Activated CD4-positive, CD25-positive, alpha-beta regulatory T cell treated with anti-CD3 and anti-CD28 coated beads, Interleukin-2, amount 50 U/mL, for 24 hours (primary cell): Measurements from ENCODE around the gene ACY1.
"Not testable (repeated sequence)": the region's sequence is repeated elsewhere in the genome, so short reads cannot be mapped to it uniquely, and the experiment has no call there.

Experiments
- ATAC-seq, 2 donors: fragments of 150-1000 bp; cut with Tn5 transposase; one replicate each; pipeline ENCODE4 v1.10.0; 2021; ENCODE audit warnings: mild to moderate bottlenecking in 1 of 2, moderate library complexity in 1 of 2

Gene ACY1

GRCh38 chr3:52029053-52029452 is 45.7 kb downstream of the ACY1 start:
- ATAC-seq, result no peak

- no peak for ATAC-seq
These were observed 46.2 kb downstream of the ACY1 start for GRCh38 chr3:52029535-52029934.

- no peak for ATAC-seq
These were observed 47.5 kb downstream of the ACY1 start for GRCh38 chr3:52030714-52031310.

- ATAC-seq, result no peak
These were observed 48.6 kb downstream of the ACY1 start for GRCh38 chr3:52031896-52032295.

- no peak for ATAC-seq
These were observed 49.5 kb downstream of the ACY1 start for GRCh38 chr3:52032702-52033408.

GRCh38 chr3:52033748-52034147 is 50.4 kb downstream of the ACY1 start:
- ATAC-seq, result not testable (repeated sequence)

GRCh38 chr3:52034212-52034611 is 50.9 kb downstream of the ACY1 start:
- no peak for ATAC-seq

- no peak for ATAC-seq
These were observed 51.3 kb downstream of the ACY1 start for GRCh38 chr3:52034651-52035050.

- ATAC-seq, result peak; percentile 39 to 48
These were observed 52.9 kb downstream of the ACY1 start for GRCh38 chr3:52036222-52036694.

GRCh38 chr3:52036829-52037228 is 53.5 kb downstream of the ACY1 start:
- no peak for ATAC-seq

- no peak for ATAC-seq
These were observed 54.0 kb downstream of the ACY1 start for GRCh38 chr3:52037291-52037690.

GRCh38 chr3:52038227-52038626 is 54.9 kb downstream of the ACY1 start:
- ATAC-seq, result no peak
